MCF 10A (cell line): ENCODE data around the gene TEX44. TPM values are rescaled to one million over a fixed set of nuclear protein-coding genes. Genes with fewer than 3 reads are reported as not detected.
"Not testable (repeated sequence)": the region's sequence is repeated elsewhere in the genome, so short reads cannot be mapped to it uniquely, and the experiment has no call there.

ENCODE experiments used
- BruUV-seq: library from RNA; stranded (reverse); fragments of 400-500 nt; replicated peaks from 2 replicates; lab custom pipeline; 2021; lab: Mats Ljungman, UMichigan
- CTCF ChIA-PET: fragments of 300-600 bp; sonication (Branson Sonifier 250); formaldehyde crosslinking; extraction: SDS; loops from one replicate; lab custom pipeline; 2021; ENCODE audit warnings: antibody characterized with exemption, inconsistent platforms; lab: Yijun Ruan, JAX
- POLR2A ChIA-PET: fragments of 300-600, 350-650 bp; sonication (Branson Sonifier 250); formaldehyde crosslinking; extraction: SDS; loops from one replicate; lab custom pipeline; 2020; ENCODE audit warnings: antibody characterized with exemption, inconsistent platforms; lab: Yijun Ruan, JAX
- DNase-seq: peaks from one replicate; pipeline ENCODE4 v3.0.0-alpha.2; 2018; ENCODE audit not compliant: unreplicated experiment
- H3K27ac Mint-ChIP-seq: one replicate; pipeline ENCODE4 v1.8.0; 2022; ENCODE audit warnings: mild to moderate bottlenecking, low read depth, mixed read lengths; ENCODE audit not compliant: unreplicated experiment
- H3K27me3 Mint-ChIP-seq: one replicate; pipeline ENCODE4 v1.8.0; 2022; ENCODE audit warnings: mixed read lengths; ENCODE audit not compliant: insufficient read depth, unreplicated experiment
- H3K36me3 Mint-ChIP-seq: one replicate; pipeline ENCODE4 v1.8.0; 2022; ENCODE audit warnings: mild to moderate bottlenecking, moderate library complexity, mixed read lengths; ENCODE audit not compliant: insufficient read depth, unreplicated experiment
- H3K4me1 Mint-ChIP-seq: one replicate; pipeline ENCODE4 v1.8.0; 2022; ENCODE audit warnings: mixed read lengths; ENCODE audit not compliant: insufficient read depth, unreplicated experiment
- H3K4me3 Mint-ChIP-seq: one replicate; pipeline ENCODE4 v1.8.0; 2022; ENCODE audit warnings: mild to moderate bottlenecking, moderate library complexity, mixed read lengths; ENCODE audit not compliant: unreplicated experiment
- H3K9me3 Mint-ChIP-seq: one replicate; pipeline ENCODE4 v1.8.0; 2022; ENCODE audit warnings: mixed read lengths; ENCODE audit not compliant: unreplicated experiment
- CTCF ChIP-seq: fragments of 200-600 bp; IDR thresholded peaks from one replicate; pipeline ENCODE4 v1.8.0; 2022; ENCODE audit warnings: antibody characterized with exemption, mild to moderate bottlenecking; ENCODE audit not compliant: unreplicated experiment
- intact Hi-C: fragments of 100-400 bp; cut with micrococcal nuclease; formaldehyde crosslinking; loops from 2 replicates; pipeline ENCODE4 v1.14.1; 2022
- total RNA-seq: library from RNA; stranded (reverse); gene quantifications from 2 replicates; pipeline ENCODE4 v1.2.3, GENCODE V29; 2022

Gene TEX44
- total RNA-seq, 1 experiment from 2014 or later: not detected

DNA sequence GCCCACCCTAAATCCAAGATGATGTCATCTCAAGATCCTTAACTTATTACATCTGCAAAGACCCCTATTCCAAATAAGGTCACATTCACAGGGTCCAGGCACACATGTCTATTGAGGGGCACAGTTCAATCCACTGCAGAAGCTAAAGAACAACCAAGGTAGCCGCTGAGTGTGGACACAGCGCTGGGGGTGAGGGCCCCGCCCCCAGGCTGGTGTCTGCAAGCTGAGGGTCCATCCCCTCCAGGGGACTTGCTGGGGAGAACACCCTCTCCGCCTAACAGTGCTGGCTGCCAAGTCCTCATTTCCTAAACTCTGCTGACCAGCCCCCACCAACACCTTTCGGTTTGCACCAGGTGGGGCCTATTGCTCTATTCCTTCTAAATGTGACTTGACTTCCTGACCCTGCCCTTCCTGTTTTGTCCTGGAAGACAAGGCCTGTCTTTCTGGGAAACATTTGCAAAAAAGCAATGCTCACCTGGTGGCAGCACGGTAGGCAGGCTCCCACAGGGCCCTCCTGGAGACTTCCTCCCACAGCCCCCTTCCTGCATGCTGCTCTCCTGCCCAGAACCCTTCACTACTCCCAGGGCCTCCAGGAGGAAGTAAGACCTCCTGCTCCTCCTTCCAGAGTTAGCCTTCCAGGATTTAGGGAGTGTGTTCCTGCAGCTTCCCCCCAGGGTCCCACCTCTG lies 24.4 kb upstream of the TEX44 start:
- H3K4me1 Mint-ChIP-seq: no peaks in the 10 kb centered on the region
- TF ChIP-seq CTCF: no peak
- ChIA-PET POLR2A (no interaction called here), CTCF (interaction anchor here (1.4 kb wide), 1 partner anchor 33 kb away, joined by 4 read pairs; no protein-coding TSS in a partner anchor)
- intact Hi-C loops: no loop called here
- no peak overlapping the region for H3K4me3 Mint-ChIP-seq
- H3K36me3 Mint-ChIP-seq: no peaks in the 10 kb centered on the region
- no TSS peak for BruUV-seq
- peaks cover 7% of the 10 kb centered on the region for H3K9me3 Mint-ChIP-seq
- DNase-seq: no peak
- no peak overlapping the region for H3K27ac Mint-ChIP-seq
- no peaks in the 10 kb centered on the region for H3K27me3 Mint-ChIP-seq

GRCh38 chr2:231568785-231569435 lies 23.8 kb upstream of the TEX44 start:
- DNase-seq: no peak
- POLR2A ChIA-PET: no interaction called here
- no peak overlapping the region for H3K4me3 Mint-ChIP-seq
- no TSS peak for BruUV-seq
- H3K36me3 Mint-ChIP-seq: no peaks in the 10 kb centered on the region
- TF ChIP-seq CTCF: no peak
- intact Hi-C loops: no loop called here
- CTCF ChIA-PET: interaction anchor here (0.7 to 1.5 kb wide), 3 partner anchors 32 to 106 kb away, joined by 3 read pairs; no protein-coding TSS in a partner anchor
- no peak overlapping the region for H3K27ac Mint-ChIP-seq
- H3K9me3 Mint-ChIP-seq: peaks cover 7% of the 10 kb centered on the region
- H3K27me3 Mint-ChIP-seq: no peaks in the 10 kb centered on the region
- H3K4me1 Mint-ChIP-seq: no peaks in the 10 kb centered on the region

GRCh38 chr2:231570915-231571314 lies 21.7 kb upstream of the TEX44 start:
- H3K4me3 Mint-ChIP-seq, H3K36me3 Mint-ChIP-seq, DNase-seq, POLR2A ChIA-PET, H3K4me1 Mint-ChIP-seq, H3K27ac Mint-ChIP-seq, intact Hi-C loops, H3K9me3 Mint-ChIP-seq, BruUV-seq, H3K27me3 Mint-ChIP-seq: not testable (repeated sequence)
- CTCF ChIA-PET: interaction anchor here (2.2 kb wide), 1 partner anchor 30 kb away, joined by 8 read pairs; no protein-coding TSS in a partner anchor

GRCh38 chr2:231571661-231572191 lies 20.9 kb upstream of the TEX44 start:
- Mint-ChIP-seq H3K27me3 (no peaks in the 10 kb centered on the region), H3K36me3 (no peaks in the 10 kb centered on the region), H3K9me3 (peaks cover 7% of the 10 kb centered on the region), H3K27ac (no peak overlapping the region), H3K4me3 (no peak overlapping the region), H3K4me1 (no peaks in the 10 kb centered on the region)
- no TSS peak for BruUV-seq
- no peak for TF ChIP-seq CTCF
- ChIA-PET CTCF (interaction anchor here (0.7 to 2.2 kb wide), 2 partner anchors 9 to 30 kb away, joined by 3 to 8 read pairs; no protein-coding TSS in a partner anchor), POLR2A (interaction anchor here (0.6 kb wide), 1 partner anchor 72 kb away, joined by 3 read pairs; no protein-coding TSS in a partner anchor)
- intact Hi-C loops: no loop called here
- no peak for DNase-seq
